Body of pancreas (tissue), 4 donors: Measurements from ENCODE around the gene SLC39A13.

Experiments used
- POLR2A ChIP-seq, 3 donors: fragments of 450-650 bp; IDR thresholded peaks; one replicate each; pipeline ENCODE4 v1.6.1; 2016; ENCODE audit warnings: antibody characterized with exemption in 3 of 3, mild to moderate bottlenecking in 2 of 3
- TF ChIP-seq, protein P1 (sequence below), 7 experiments: fragments of 450-650 bp in 4 of 7; fragments of 200-600 bp in 3 of 7; sonication (generic) in 3 of 7; IDR thresholded peaks; one replicate each; pipeline ENCODE4 v1.5.1; 2016 to 2019; ENCODE audit warnings: antibody characterized with exemption in 7 of 7

DNA sequence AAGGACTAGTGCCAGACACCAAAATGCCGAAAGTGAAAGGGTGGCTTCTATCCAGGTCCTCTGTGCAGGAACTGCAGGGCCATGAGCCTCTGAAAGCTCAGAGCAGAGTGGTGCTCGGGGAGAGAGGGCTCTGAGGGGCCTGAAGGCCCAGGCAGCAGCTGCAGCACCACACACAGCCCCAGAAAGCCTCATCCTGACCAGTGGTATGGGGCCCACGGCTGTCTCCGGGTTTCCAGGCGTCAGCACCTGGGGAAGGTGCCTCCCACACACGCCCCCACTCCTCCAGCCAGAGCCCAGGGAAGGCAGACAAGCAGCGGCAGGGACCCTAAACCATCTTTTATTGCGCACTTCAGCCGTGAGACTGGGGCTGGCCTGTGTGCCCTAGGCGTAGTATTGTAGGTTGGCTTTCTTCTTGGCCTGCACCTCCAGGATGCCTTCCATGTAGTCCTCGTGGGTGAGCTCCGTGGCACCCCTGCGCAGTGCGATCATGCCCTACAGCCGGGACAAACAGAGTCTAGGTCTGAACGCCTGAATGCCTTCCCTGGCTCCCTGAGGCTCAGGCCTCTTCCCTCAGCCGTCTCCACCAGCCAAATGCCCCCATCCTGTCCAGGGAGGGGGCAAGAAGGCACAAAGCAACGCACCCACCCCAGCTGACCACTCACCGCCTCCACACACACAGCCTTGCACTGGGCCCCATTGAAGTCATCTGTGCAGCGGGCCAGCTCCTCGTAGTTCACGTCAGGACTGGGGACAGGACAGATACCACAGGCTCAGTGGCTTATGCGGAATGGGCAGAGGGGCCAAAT, 10.3 kb downstream of the SLC39A13 start:
- TF ChIP-seq POLR2A (IDR thresholded peaks at IDR 0.05) = no peak
- TF ChIP-seq, protein P1, sequence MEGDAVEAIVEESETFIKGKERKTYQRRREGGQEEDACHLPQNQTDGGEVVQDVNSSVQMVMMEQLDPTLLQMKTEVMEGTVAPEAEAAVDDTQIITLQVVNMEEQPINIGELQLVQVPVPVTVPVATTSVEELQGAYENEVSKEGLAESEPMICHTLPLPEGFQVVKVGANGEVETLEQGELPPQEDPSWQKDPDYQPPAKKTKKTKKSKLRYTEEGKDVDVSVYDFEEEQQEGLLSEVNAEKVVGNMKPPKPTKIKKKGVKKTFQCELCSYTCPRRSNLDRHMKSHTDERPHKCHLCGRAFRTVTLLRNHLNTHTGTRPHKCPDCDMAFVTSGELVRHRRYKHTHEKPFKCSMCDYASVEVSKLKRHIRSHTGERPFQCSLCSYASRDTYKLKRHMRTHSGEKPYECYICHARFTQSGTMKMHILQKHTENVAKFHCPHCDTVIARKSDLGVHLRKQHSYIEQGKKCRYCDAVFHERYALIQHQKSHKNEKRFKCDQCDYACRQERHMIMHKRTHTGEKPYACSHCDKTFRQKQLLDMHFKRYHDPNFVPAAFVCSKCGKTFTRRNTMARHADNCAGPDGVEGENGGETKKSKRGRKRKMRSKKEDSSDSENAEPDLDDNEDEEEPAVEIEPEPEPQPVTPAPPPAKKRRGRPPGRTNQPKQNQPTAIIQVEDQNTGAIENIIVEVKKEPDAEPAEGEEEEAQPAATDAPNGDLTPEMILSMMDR (IDR thresholded peaks at IDR 0.05) = no peak
